ENCODE results near the gene FANCD2OS.
"Not testable (repeated sequence)": the region's sequence is repeated elsewhere in the genome, so short reads cannot be mapped to it uniquely, and the experiment has no call there.

FANCD2OS gene

GRCh38 chr3:10108091-10108490 is at the start of gene FANCD2OS:
Gene FANCD2OS (minus strand): TSS chr3:10108255. CDS start chr3:10104774, 3,481 bp downstream.
- DNase-seq, result no peak

- DNase-seq, result no peak
Measured at GRCh38 chr3:10157031-10157430, 49.0 kb upstream of the FANCD2OS start.

GRCh38 chr3:10155658-10156057 is 47.6 kb upstream of the FANCD2OS start:
- no peak for DNase-seq

GRCh38 chr3:10155123-10155472 is 47.0 kb upstream of the FANCD2OS start:
- DNase-seq, result no peak

- DNase-seq, result no peak
Measured at GRCh38 chr3:10154335-10155122, 46.5 kb upstream of the FANCD2OS start.

GRCh38 chr3:10150987-10151386 is 42.9 kb upstream of the FANCD2OS start:
- no peak for DNase-seq

GRCh38 chr3:10149226-10149625 is 41.2 kb upstream of the FANCD2OS start:
- DNase-seq, result no peak

GRCh38 chr3:10145685-10146084 is 37.6 kb upstream of the FANCD2OS start:
- no peak for DNase-seq

- DNase-seq, result peak; percentile 32
Measured at GRCh38 chr3:10142707-10143560, 34.9 kb upstream of the FANCD2OS start.

GRCh38 chr3:10140996-10141546 is 33.0 kb upstream of the FANCD2OS start:
- no peak for DNase-seq

GRCh38 chr3:10137178-10137577 is 29.1 kb upstream of the FANCD2OS start:
- no peak for DNase-seq

- no peak for DNase-seq
Measured at GRCh38 chr3:10136426-10137005, 28.5 kb upstream of the FANCD2OS start.

- DNase-seq, result peak; percentile 17
Measured at GRCh38 chr3:10135872-10136271, 27.8 kb upstream of the FANCD2OS start.

- DNase-seq, result no peak
Measured at GRCh38 chr3:10122724-10123123, 14.7 kb upstream of the FANCD2OS start.

GRCh38 chr3:10121064-10121463 is 13.0 kb upstream of the FANCD2OS start:
- DNase-seq, result no peak

GRCh38 chr3:10119376-10119775 is 11.3 kb upstream of the FANCD2OS start:
- no peak for DNase-seq

- DNase-seq, result no peak
Measured at GRCh38 chr3:10116928-10117327, 8.9 kb upstream of the FANCD2OS start.

GRCh38 chr3:10116138-10116460 is 8.0 kb upstream of the FANCD2OS start:
- no peak for DNase-seq

GRCh38 chr3:10115326-10116137 is 7.5 kb upstream of the FANCD2OS start, which contains the start of gene BRK1:
Gene BRK1 (plus strand): TSS chr3:10115675. CDS start chr3:10115702, 27 bp downstream.
- DNase-seq, result peak; percentile 97

GRCh38 chr3:10106919-10107318 is 1.1 kb downstream of the FANCD2OS start:
- DNase-seq, result no peak

GRCh38 chr3:10099041-10099440 is 9.0 kb downstream of the FANCD2OS start:
- DNase-seq, result no peak

GRCh38 chr3:10093678-10094077 is 14.4 kb downstream of the FANCD2OS start:
- DNase-seq, result no peak

- DNase-seq, result not testable (repeated sequence)
Measured at GRCh38 chr3:10091387-10091786, 16.7 kb downstream of the FANCD2OS start.
